Skeletal muscle cell (primary cell): ENCODE results near the gene MAD1L1.

Experiments
- DNase-seq: peaks from one replicate; pipeline ENCODE4 v3.0.0-alpha.2; 2010; ENCODE audit warnings: low read depth
- H3K4me3 ChIP-seq: 2 replicates; pipeline ENCODE4 v1.5.1; 2011; ENCODE audit warnings: low read depth, mild to moderate bottlenecking, control low read depth, low read length, moderate library complexity

Gene MAD1L1

GRCh38 chr7:2030475-2031450 lies 202.0 kb downstream of the MAD1L1 start:
- DNase-seq: no peak
- no peak overlapping the region for H3K4me3 ChIP-seq

- H3K4me3 ChIP-seq: no peak overlapping the region
- DNase-seq: no peak
These were observed 202.8 kb downstream of the MAD1L1 start for GRCh38 chr7:2029936-2030335.

- DNase-seq: no peak
- no peak overlapping the region for H3K4me3 ChIP-seq
These were observed 203.4 kb downstream of the MAD1L1 start for GRCh38 chr7:2029211-2029905.

- no peak for DNase-seq
- H3K4me3 ChIP-seq: no peak overlapping the region
These were observed 204.0 kb downstream of the MAD1L1 start for GRCh38 chr7:2028733-2029132.

- no peak for DNase-seq
- H3K4me3 ChIP-seq: no peak overlapping the region
These were observed 207.6 kb downstream of the MAD1L1 start for GRCh38 chr7:2025188-2025587.

- DNase-seq: no peak
- H3K4me3 ChIP-seq: no peak overlapping the region
These were observed 208.2 kb downstream of the MAD1L1 start for GRCh38 chr7:2024567-2024918.

GRCh38 chr7:2023877-2024566 lies 208.7 kb downstream of the MAD1L1 start:
- no peak overlapping the region for H3K4me3 ChIP-seq
- no peak for DNase-seq

DNA sequence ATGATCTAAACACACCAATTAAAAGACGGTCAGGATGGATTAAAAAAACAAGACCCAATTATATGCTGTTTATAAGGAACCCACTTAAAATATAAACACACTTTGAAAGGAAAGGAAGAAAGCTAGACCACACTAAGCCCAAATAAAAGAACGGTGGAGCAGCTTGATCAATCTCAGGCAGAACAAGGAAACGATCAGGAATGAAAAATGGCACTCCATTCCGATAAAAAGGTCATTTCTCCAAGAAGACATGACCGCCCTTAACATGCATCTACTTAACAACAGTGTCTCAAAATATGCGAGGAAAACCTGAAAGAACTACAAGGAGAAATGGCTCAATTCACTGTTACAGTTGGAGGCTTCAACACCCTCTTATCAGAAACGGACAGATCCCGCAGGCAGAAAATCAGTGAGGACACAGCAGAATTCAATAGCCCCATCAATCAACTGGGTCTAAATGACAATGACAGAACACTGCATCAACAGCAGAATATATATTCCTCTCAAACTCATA lies 210.0 kb downstream of the MAD1L1 start:
- no peak overlapping the region for H3K4me3 ChIP-seq
- no peak for DNase-seq

- DNase-seq: no peak
- no peak overlapping the region for H3K4me3 ChIP-seq
These were observed 210.7 kb downstream of the MAD1L1 start for GRCh38 chr7:2022021-2022409.

DNA sequence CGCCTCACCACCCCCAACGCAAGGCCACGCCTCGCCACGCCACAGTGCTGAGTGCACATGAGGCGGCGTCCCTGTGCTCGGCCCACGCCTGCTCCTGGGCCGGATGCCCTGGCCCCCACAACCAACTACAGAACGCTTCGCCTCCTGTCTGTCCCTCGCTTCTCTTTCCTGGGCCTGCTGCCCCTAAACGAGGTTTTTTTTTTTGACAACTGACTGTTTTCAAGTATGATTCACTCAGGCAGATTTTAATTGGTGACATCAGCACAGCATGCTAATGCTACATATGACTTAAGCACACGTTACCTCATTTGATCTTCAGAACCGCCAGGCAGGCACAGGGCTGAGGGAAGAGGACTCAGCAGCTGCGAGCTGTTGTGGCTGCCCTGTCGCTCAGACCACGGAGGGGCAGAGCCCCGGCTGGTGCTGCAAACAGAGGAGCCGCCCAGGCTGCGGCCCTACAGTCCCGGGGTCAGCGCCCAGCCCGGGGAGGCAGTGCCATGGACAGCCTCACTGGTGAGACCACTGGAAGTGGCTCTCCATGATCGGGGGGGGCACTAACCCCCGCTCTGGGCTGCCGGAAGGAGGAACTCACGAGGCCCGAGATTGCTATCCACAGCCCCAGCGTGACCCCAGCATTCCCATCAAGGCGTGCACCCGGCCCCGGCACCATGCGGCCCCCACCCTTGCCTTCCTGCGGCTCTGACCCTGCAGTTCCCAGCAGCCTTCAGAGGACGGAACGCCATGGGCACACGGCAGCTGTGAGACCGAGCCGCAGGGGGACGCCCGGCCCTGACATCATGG lies 212.8 kb downstream of the MAD1L1 start:
- H3K4me3 ChIP-seq: no peak overlapping the region

DNA sequence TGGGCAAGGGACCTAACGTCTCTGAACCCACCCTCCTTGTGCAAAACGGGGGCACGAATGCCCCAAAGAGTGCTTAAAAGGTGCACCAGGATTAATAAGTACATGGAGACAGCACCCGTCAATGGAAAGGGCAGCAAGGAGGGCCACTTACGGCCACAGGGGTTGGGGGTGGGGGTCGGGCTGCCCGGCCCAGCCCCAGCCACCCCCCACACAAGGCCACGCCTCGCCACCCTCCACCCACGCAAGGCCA lies 213.4 kb downstream of the MAD1L1 start:
- H3K4me3 ChIP-seq: no peak overlapping the region
- DNase-seq: no peak

More for the DNA sequence above, 212.8 kb downstream of the MAD1L1 start:
- peak; percentile 87 for DNase-seq

DNA sequence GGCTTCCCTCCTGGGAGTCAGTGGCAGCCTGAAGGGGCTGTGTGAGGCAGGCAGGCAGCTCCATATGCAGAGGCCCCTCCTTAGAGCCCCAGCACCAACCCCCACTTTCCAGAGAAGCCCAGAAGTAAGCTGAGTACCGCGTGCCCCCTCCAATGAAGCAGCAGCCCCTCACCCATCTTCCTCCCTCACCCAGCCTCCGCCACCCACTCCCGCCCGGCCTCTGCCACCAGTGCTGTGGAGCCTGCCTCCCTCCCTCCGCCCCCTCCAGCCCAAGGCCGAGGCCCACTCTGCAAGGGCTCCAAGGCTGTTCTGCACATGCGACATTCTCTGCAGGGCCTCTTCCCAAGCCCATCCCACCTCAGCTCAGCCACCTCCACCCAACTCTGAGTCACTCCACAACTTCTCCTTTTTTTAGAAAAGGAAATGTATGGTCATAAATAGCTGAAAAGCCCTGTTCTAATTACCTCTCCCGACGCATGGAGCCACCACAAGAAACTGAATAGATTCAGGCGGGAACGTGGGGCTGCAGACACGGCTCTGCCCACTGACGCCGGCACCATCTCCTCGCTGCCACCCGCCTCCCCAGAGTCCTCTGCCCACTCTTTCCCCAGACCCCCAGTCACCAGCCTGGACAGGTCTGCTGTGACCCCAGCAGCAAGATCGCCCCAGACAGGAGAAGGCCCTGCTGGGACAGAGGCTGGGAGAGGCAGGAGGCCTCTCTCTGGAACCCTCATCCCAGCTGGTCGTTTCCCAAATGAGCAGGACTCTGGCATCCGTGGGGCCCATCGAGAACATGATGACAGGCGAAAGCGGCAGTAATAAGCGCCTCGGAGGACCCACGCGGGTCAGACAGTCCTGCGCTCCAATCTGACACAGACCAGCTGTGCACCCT lies 213.9 kb downstream of the MAD1L1 start:
- DNase-seq: peak; percentile 47
- H3K4me3 ChIP-seq: no peak overlapping the region

GRCh38 chr7:2017914-2018568 lies 214.7 kb downstream of the MAD1L1 start:
- H3K4me3 ChIP-seq: no peak overlapping the region
- no peak for DNase-seq

DNA sequence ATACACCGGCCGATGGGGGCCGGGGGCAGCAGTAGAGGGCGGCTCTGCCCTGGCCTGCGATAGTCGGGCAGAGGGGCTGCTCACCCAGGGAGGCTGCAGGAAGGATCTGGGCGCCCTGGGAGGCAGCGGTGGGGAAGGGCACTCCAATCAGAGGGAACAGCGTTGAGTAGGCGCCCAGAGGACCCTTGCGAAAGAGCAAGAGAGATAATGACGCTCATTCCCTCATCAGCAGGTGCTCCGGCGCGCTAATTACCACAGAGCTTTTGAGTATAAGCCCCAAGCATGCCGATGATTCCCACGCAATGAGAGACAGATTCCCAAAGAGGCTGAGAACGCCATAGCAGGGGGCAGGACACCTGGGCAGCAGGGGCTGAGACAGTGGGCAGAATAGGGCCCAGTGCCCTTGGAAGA lies 215.3 kb downstream of the MAD1L1 start:
- no peak overlapping the region for H3K4me3 ChIP-seq
- DNase-seq: no peak

GRCh38 chr7:2016761-2017480 lies 215.8 kb downstream of the MAD1L1 start:
- H3K4me3 ChIP-seq: no peak overlapping the region
- no peak for DNase-seq

DNA sequence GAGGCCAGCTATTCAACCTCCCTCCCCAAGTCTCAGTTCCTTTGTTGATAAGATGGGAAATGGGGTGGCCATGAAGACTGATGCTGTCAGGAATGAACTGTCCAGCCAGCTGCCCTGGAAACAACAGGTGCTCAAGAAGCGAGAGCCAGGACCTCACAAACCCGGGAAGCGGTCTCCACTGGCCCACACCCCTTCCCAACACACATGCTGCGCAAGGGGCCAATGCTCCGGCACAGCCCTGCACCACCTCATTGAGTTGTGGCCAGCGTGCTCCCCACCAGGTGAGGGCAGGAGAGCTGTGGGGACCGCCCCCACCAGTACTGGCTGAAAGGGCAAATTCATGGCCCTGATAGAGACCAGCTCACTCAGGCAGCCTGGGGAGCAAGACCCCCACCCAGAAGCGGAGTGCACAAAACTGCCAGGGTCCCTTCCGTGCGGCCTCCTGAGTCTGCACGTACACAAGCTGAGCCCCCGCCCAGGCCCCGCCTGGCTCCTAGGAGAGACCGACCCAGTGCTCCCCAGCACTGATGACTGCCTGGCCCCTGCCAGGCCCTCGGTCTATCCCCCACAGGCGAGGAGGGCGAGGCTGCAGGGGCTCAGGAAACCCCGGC lies 216.6 kb downstream of the MAD1L1 start:
- no peak for DNase-seq

GRCh38 chr7:2015251-2015871 lies 217.4 kb downstream of the MAD1L1 start:
- no peak overlapping the region for H3K4me3 ChIP-seq
- DNase-seq: no peak

More for the DNA sequence above, 216.6 kb downstream of the MAD1L1 start:
- no peak overlapping the region for H3K4me3 ChIP-seq
